H9 (cell line): ENCODE measurements around the gene GPR160. TPM values are rescaled to one million over a fixed set of nuclear protein-coding genes. Genes with fewer than 3 reads are reported as not detected.
"Not testable (repeated sequence)": the region's sequence is repeated elsewhere in the genome, so short reads cannot be mapped to it uniquely, and the experiment has no call there.

Source experiments
- DNase-seq: peaks from one replicate; pipeline ENCODE4 v3.0.0-alpha.2; 2017
- H2AFZ ChIP-seq: one replicate; pipeline ENCODE4 v1.6.1; 2013; ENCODE audit warnings: mild to moderate bottlenecking, low read length, control low read depth, moderate library complexity
- H2AK5ac ChIP-seq: 2 replicates; pipeline ENCODE4 v1.6.1; 2013; ENCODE audit warnings: low read length, control low read depth, mixed read lengths; ENCODE audit not compliant: insufficient read length
- H2BK120ac ChIP-seq: one replicate; pipeline ENCODE4 v1.6.1; 2013; ENCODE audit warnings: low read depth, mild to moderate bottlenecking, low read length, control low read depth, inconsistent platforms; ENCODE audit not compliant: poor library complexity, severe bottlenecking
- H2BK12ac ChIP-seq: 2 replicates; pipeline ENCODE4 v1.6.1; 2013; ENCODE audit warnings: low read length, control low read depth, mixed read lengths, low read depth; ENCODE audit not compliant: insufficient read length
- H2BK15ac ChIP-seq: 2 replicates; pipeline ENCODE4 v1.6.1; 2013; ENCODE audit warnings: low read depth, low read length, control low read depth
- H2BK20ac ChIP-seq: one replicate; pipeline ENCODE4 v1.6.1; 2013; ENCODE audit warnings: low read depth, mild to moderate bottlenecking, low read length, control low read depth, inconsistent platforms; ENCODE audit not compliant: poor library complexity, severe bottlenecking
- H2BK5ac ChIP-seq: 2 replicates; pipeline ENCODE4 v1.6.1; 2013; ENCODE audit warnings: low read length, control low read depth, mixed read lengths; ENCODE audit not compliant: insufficient read length
- H3K14ac ChIP-seq: 2 replicates; pipeline ENCODE4 v1.6.1; 2013; ENCODE audit warnings: low read length, control low read depth; ENCODE audit not compliant: insufficient read depth
- H3K18ac ChIP-seq: 2 replicates; pipeline ENCODE4 v1.6.1; 2013; ENCODE audit warnings: low read depth, mild to moderate bottlenecking, mixed read lengths, low read length, control low read depth; ENCODE audit not compliant: insufficient read length
- H3K23ac ChIP-seq: 2 replicates; pipeline ENCODE4 v1.6.1; 2013; ENCODE audit warnings: low read length, control low read depth, mixed read lengths, low read depth; ENCODE audit not compliant: insufficient read length
- H3K23me2 ChIP-seq: 2 replicates; pipeline ENCODE4 v1.6.1; 2013; ENCODE audit warnings: low read depth, mild to moderate bottlenecking, mixed read lengths, low read length, control low read depth; ENCODE audit not compliant: insufficient read length, poor library complexity, severe bottlenecking
- H3K27ac ChIP-seq: 2 replicates; pipeline ENCODE4 v1.5.1; 2013; ENCODE audit warnings: low read length, control low read depth, mixed read lengths, low read depth; ENCODE audit not compliant: insufficient read length
- H3K27me3 ChIP-seq: 2 replicates; pipeline ENCODE4 v1.6.1; 2013; ENCODE audit warnings: low read length, control low read depth, inconsistent platforms; ENCODE audit not compliant: insufficient read depth
- H3K4ac ChIP-seq: 2 replicates; pipeline ENCODE4 v1.6.1; 2013; ENCODE audit warnings: low read depth, mild to moderate bottlenecking, control low read depth, inconsistent platforms, low read length, moderate library complexity
- H3K4me1 ChIP-seq: 2 replicates; pipeline ENCODE4 v1.6.1; 2013; ENCODE audit warnings: low read length, control low read depth, inconsistent platforms; ENCODE audit not compliant: insufficient read depth
- H3K4me2 ChIP-seq: 2 replicates; pipeline ENCODE4 v1.6.1; 2013; ENCODE audit warnings: low read length, control low read depth, mixed read lengths; ENCODE audit not compliant: insufficient read length, insufficient read depth
- H3K56ac ChIP-seq: 2 replicates; pipeline ENCODE4 v1.6.1; 2013; ENCODE audit warnings: low read depth, mild to moderate bottlenecking, mixed read lengths, low read length, control low read depth; ENCODE audit not compliant: insufficient read length
- H3K79me1 ChIP-seq: 2 replicates; pipeline ENCODE4 v1.6.1; 2013; ENCODE audit warnings: low read depth, mild to moderate bottlenecking, moderate library complexity, low read length, control low read depth, inconsistent platforms; ENCODE audit not compliant: insufficient read depth, poor library complexity, severe bottlenecking
- H3K79me2 ChIP-seq: 2 replicates; pipeline ENCODE4 v1.6.1; 2013; ENCODE audit warnings: low read length, control low read depth, inconsistent platforms; ENCODE audit not compliant: insufficient read depth
- H3K9ac ChIP-seq: 2 replicates; pipeline ENCODE4 v1.6.1; 2013; ENCODE audit warnings: low read length, control low read depth, mixed read lengths; ENCODE audit not compliant: insufficient read length; ENCODE audit errors: extremely low read depth
- H3K9me3 ChIP-seq: one replicate; pipeline ENCODE4 v1.6.1; 2013; ENCODE audit warnings: low read depth, low read length, inconsistent platforms; ENCODE audit not compliant: control insufficient read depth
- H3T11ph ChIP-seq: one replicate; pipeline ENCODE4 v1.6.1; 2013; ENCODE audit warnings: mild to moderate bottlenecking, low read length, control low read depth, inconsistent platforms
- H4K20me1 ChIP-seq: one replicate; pipeline ENCODE4 v1.6.1; 2013; ENCODE audit not compliant: control insufficient read depth, insufficient read length, insufficient read depth
- H4K5ac ChIP-seq: 2 replicates; pipeline ENCODE4 v1.6.1; 2013; ENCODE audit warnings: low read depth, mild to moderate bottlenecking, mixed read lengths, low read length, control low read depth; ENCODE audit not compliant: insufficient read length
- H4K8ac ChIP-seq: replicated peaks from 2 replicates; pipeline ENCODE4 v1.6.1; 2013; ENCODE audit warnings: low read length, control low read depth, mixed read lengths, low read depth; ENCODE audit not compliant: insufficient read length
- H4K91ac ChIP-seq: 2 replicates; pipeline ENCODE4 v1.6.1; 2013; ENCODE audit warnings: low read depth, mild to moderate bottlenecking, moderate library complexity, mixed read lengths, low read length, control low read depth; ENCODE audit not compliant: insufficient read length
- H3K27ac Mint-ChIP-seq, 3 experiments: 2 replicates in 2 of 3; 3 replicates in 1 of 3; pipeline ENCODE4 v1.8.0; 2020 to 2021; ENCODE audit warnings: mixed read lengths in 3 of 3, mild to moderate bottlenecking in 1 of 3, moderate library complexity in 1 of 3
- H3K27me3 Mint-ChIP-seq: 2 replicates; pipeline ENCODE4 v1.8.0; 2021; ENCODE audit warnings: low read depth, mild to moderate bottlenecking, moderate library complexity, mixed read lengths
- H3K36me3 Mint-ChIP-seq, 3 experiments: 2 replicates in 2 of 3; 3 replicates in 1 of 3; pipeline ENCODE4 v1.8.0; 2020 to 2021; ENCODE audit warnings: low read depth in 3 of 3, mixed read lengths in 3 of 3; ENCODE audit not compliant: insufficient read depth in 1 of 3
- H3K4me1 Mint-ChIP-seq, 2 experiments: 2 replicates each; pipeline ENCODE4 v1.8.0; 2020; ENCODE audit warnings: mixed read lengths in 2 of 2
- H3K4me3 Mint-ChIP-seq, 2 experiments: 2 replicates in 1 of 2; 3 replicates in 1 of 2; pipeline ENCODE4 v1.8.0; 2020 to 2021; ENCODE audit warnings: mild to moderate bottlenecking in 2 of 2, mixed read lengths in 2 of 2, moderate library complexity in 1 of 2
- H3K9me3 Mint-ChIP-seq, 2 experiments: 2 replicates in 1 of 2; 3 replicates in 1 of 2; pipeline ENCODE4 v1.8.0; 2020; ENCODE audit warnings: mild to moderate bottlenecking in 2 of 2, mixed read lengths in 2 of 2, moderate library complexity in 1 of 2
- CTCF ChIP-seq: fragments of 200-600 bp; sonication (generic); conservative IDR thresholded peaks from 3 replicates; pipeline ENCODE4 v1.8.0; 2021; ENCODE audit warnings: antibody characterized with exemption, mild to moderate bottlenecking
- WGBS: extraction: QIAGEN DNeasy Blood & Tissue Kit; methylation state at CpG from one replicate; pipeline ENCODE4 v1.1.7; 2013; ENCODE audit warnings: missing lambda C conversion rate, low lambda C conversion rate, mixed read lengths; ENCODE audit not compliant: insufficient read length; ENCODE audit errors: extremely low coverage; 5-methylcytosine and 5-hydroxymethylcytosine counted together
- total RNA-seq: library from RNA; stranded (reverse); gene quantifications from 2 replicates; pipeline ENCODE4 v1.2.1, GENCODE V29; 2021

Gene GPR160
- total RNA-seq, 1 experiment from 2014 or later, result 14.1 TPM

GRCh38 chr3:170111147-170111771, 73.5 kb downstream of the GPR160 start:
- Histone ChIP-seq H3K27me3 (no peaks in the 10 kb centered on the region), H2BK20ac (no peak overlapping the region), H4K5ac (no peak overlapping the region), H2BK120ac (no peak overlapping the region), H3K56ac (no peak overlapping the region), H3K27ac (no peak overlapping the region), H3K14ac (no peak overlapping the region), H3K4ac (no peak overlapping the region), H4K20me1 (no peaks in the 10 kb centered on the region), H3K79me2 (no peaks in the 10 kb centered on the region), H4K8ac (no peak overlapping the region), H3T11ph (no peak overlapping the region), H3K18ac (no peak overlapping the region), H2BK15ac (no peak overlapping the region), H3K23me2 (no peaks in the 10 kb centered on the region), H4K91ac (no peak overlapping the region), H2BK12ac (no peak overlapping the region), H2AK5ac (no peak overlapping the region), H3K4me1 (peaks cover 4% of the 10 kb centered on the region; the same call in 1 of the 2 replicates), H2AFZ (no peak overlapping the region), H3K9ac (no peak overlapping the region), H2BK5ac (no peak overlapping the region), H3K4me2 (no peak overlapping the region), H3K9me3 (no peaks in the 10 kb centered on the region), H3K79me1 (peaks cover 2% of the 10 kb centered on the region), H3K23ac (no peak overlapping the region)
- WGBS, result no CpG with 5 or more reads among the region's 9 CpGs
- no peak for TF ChIP-seq CTCF
- Mint-ChIP-seq H3K9me3 (no peaks in the 10 kb centered on the region), H3K27ac (peak overlapping the region in 2 of 3 experiments; percentile 36 to 63; a peak in 3 of 7 replicates), H3K36me3 (peaks cover 4 to 45% (median 10%) of the 10 kb centered on the region in 3 experiments; a peak in 5 of 7 replicates), H3K27me3 (no peaks in the 10 kb centered on the region), H3K4me1 (peaks cover 6 to 7% of the 10 kb centered on the region in 2 experiments; a peak in 3 of 4 replicates), H3K4me3 (no peak overlapping the region; a peak in 1 of 5 replicates)
- no peak for DNase-seq

- not testable (repeated sequence) for H3T11ph ChIP-seq, H3K18ac ChIP-seq, H3K27ac ChIP-seq, H3K79me2 ChIP-seq, H2AFZ ChIP-seq, H3K23me2 ChIP-seq, H2BK12ac ChIP-seq, H2BK15ac ChIP-seq, H3K9ac ChIP-seq, H4K20me1 ChIP-seq, H4K5ac ChIP-seq, H3K9me3 Mint-ChIP-seq, H3K4me1 ChIP-seq, DNase-seq, H3K27me3 ChIP-seq, H3K4ac ChIP-seq, H3K4me2 ChIP-seq, H4K8ac ChIP-seq, H2BK120ac ChIP-seq, H3K56ac ChIP-seq, H3K14ac ChIP-seq, H4K91ac ChIP-seq, H3K23ac ChIP-seq, H2AK5ac ChIP-seq, H2BK20ac ChIP-seq, H3K79me1 ChIP-seq, H2BK5ac ChIP-seq, H3K4me3 Mint-ChIP-seq, H3K4me1 Mint-ChIP-seq, H3K27me3 Mint-ChIP-seq, H3K9me3 ChIP-seq
- no CpG with 5 or more reads among the region's 8 CpGs for WGBS
- peaks cover 10 to 48% (median 21%) of the 10 kb centered on the region in 3 experiments for H3K36me3 Mint-ChIP-seq
- peak overlapping the region in 2 of 3 experiments; percentile 8 to 79; a peak in 2 of 7 replicates for H3K27ac Mint-ChIP-seq
Observed at GRCh38 chr3:170114165-170114564, 76.4 kb downstream of the GPR160 start.
